HCT116 (cell line): ENCODE data around the gene TLCD3A. TPM values are rescaled to one million over a fixed set of nuclear protein-coding genes. Genes with fewer than 3 reads are reported as not detected.

Source experiments
- ATAC-seq: fragments of 200-7000 bp; cut with Tn5 transposase; 2 replicates; pipeline ENCODE4 v1.9.1; 2020; ENCODE audit warnings: mild to moderate bottlenecking, moderate library complexity
- BruUV-seq: library from RNA; stranded (reverse); fragments of 400-500 nt; replicated peaks from 2 replicates; lab custom pipeline; 2021; lab: Mats Ljungman, UMichigan
- CTCF ChIA-PET: fragments of 300-600 bp; sonication (Branson Sonifier 250); formaldehyde crosslinking; loops from one replicate; lab custom pipeline; 2021; ENCODE audit warnings: antibody characterized with exemption; lab: Charles Lee
- POLR2A ChIA-PET: fragments of 300-600, 350-600 bp; sonication (Branson Sonifier 250); formaldehyde crosslinking; loops from one replicate; lab custom pipeline; 2021; ENCODE audit warnings: antibody characterized with exemption; lab: Charles Lee
- RAD21 ChIA-PET, 2 experiments: fragments of 300-600 bp; sonication (Branson Sonifier 250); formaldehyde crosslinking; loops; one replicate each; lab custom pipeline; 2023; ENCODE audit warnings: low total read pairs in 2 of 2; ENCODE audit not compliant: uncharacterized antibody in 2 of 2, unreplicated experiment in 2 of 2, low non-redundant PET in 1 of 2; lab: Charles Lee
- DNase-seq: peaks from one replicate; pipeline ENCODE4 v3.0.0-alpha.2; 2010; ENCODE audit warnings: low read depth, low spot score
- H2AFZ ChIP-seq: fragments of 200-600 bp; shearing (Covaris generic), sonication (generic); 2 replicates; pipeline ENCODE4 v1.6.1; 2017; ENCODE audit warnings: low read depth, mixed run types, mixed read lengths, antibody characterized with exemption, low read length; ENCODE audit not compliant: poor library complexity, severe bottlenecking
- H3K27ac ChIP-seq: 2 replicates; pipeline ENCODE4 v1.5.1; 2012; ENCODE audit warnings: low read depth, low read length
- H3K27me3 ChIP-seq: fragments of 200-600 bp; sonication (generic); 2 replicates; pipeline ENCODE4 v1.6.1; 2016; ENCODE audit warnings: mixed run types, low read length, mixed read lengths; ENCODE audit not compliant: insufficient read depth
- H3K36me3 ChIP-seq, 2 experiments: fragments of 200-500 bp in 1 of 2; fragments of 200-600 bp in 1 of 2; sonication (Bioruptor generic) in 1 of 2; sonication (generic) in 1 of 2; 2 replicates each; pipeline versions ENCODE4 v1.5.1 to v1.6.1; 2014 to 2016; ENCODE audit warnings: low read length in 2 of 2, inconsistent platforms in 1 of 2, mixed read lengths in 1 of 2, mixed run types in 1 of 2; ENCODE audit not compliant: insufficient read depth in 2 of 2, control insufficient read depth in 1 of 2
- H3K4me1 ChIP-seq, 2 experiments: fragments of 200-600 bp in 1 of 2; sonication (generic) in 1 of 2; 2 replicates each; pipeline versions ENCODE4 v1.5.1 to v1.6.1; 2012 to 2017; ENCODE audit warnings: low read length in 2 of 2, inconsistent platforms in 1 of 2, mild to moderate bottlenecking in 1 of 2, mixed read lengths in 1 of 2, mixed run types in 1 of 2, moderate library complexity in 1 of 2; ENCODE audit not compliant: insufficient read depth in 2 of 2, control insufficient read depth in 1 of 2
- H3K4me2 ChIP-seq: fragments of 200-600 bp; sonication (generic); 2 replicates; pipeline ENCODE4 v1.6.1; 2017; ENCODE audit warnings: mixed run types, low read length, mixed read lengths
- H3K4me3 ChIP-seq, 2 experiments: fragments of 200-600 bp in 1 of 2; sonication (generic) in 1 of 2; replicated peaks in 1 of 2; 2 replicates each; pipeline ENCODE4 v1.5.1; 2011 to 2016; ENCODE audit warnings: low read length in 2 of 2, control low read depth in 1 of 2, low read depth in 1 of 2, mild to moderate bottlenecking in 1 of 2, mixed read lengths in 1 of 2, mixed run types in 1 of 2
- H3K79me2 ChIP-seq: fragments of 200-600 bp; sonication (generic); 2 replicates; pipeline ENCODE4 v1.6.1; 2017; ENCODE audit warnings: mild to moderate bottlenecking, mixed run types, low read length, moderate library complexity, mixed read lengths; ENCODE audit not compliant: insufficient read depth
- H3K9ac ChIP-seq: fragments of 200-600 bp; sonication (generic); 2 replicates; pipeline ENCODE4 v1.6.1; 2016; ENCODE audit warnings: low read length, mixed read lengths
- H3K9me2 ChIP-seq: fragments of 200-600 bp; sonication (generic), shearing (Covaris generic); 2 replicates; pipeline ENCODE4 v1.6.1; 2017; ENCODE audit warnings: mixed run types, mild to moderate bottlenecking, moderate library complexity; ENCODE audit not compliant: insufficient read depth
- H3K9me3 ChIP-seq, 2 experiments: fragments of 200-500 bp in 1 of 2; fragments of 200-600 bp in 1 of 2; sonication (Bioruptor generic) in 1 of 2; sonication (generic) in 1 of 2; 2 replicates each; pipeline ENCODE4 v1.6.1; 2014 to 2017; ENCODE audit warnings: low read length in 2 of 2, mixed read lengths in 2 of 2, inconsistent platforms in 1 of 2, low read depth in 1 of 2, mild to moderate bottlenecking in 1 of 2, mixed run types in 1 of 2, moderate library complexity in 1 of 2; ENCODE audit not compliant: control insufficient read depth in 1 of 2, insufficient read depth in 1 of 2
- H4K20me1 ChIP-seq: fragments of 200-600 bp; sonication (generic), shearing (Covaris generic); 2 replicates; pipeline ENCODE4 v1.6.1; 2017; ENCODE audit warnings: mixed run types, mild to moderate bottlenecking, moderate library complexity; ENCODE audit not compliant: insufficient read depth
- ATF3 ChIP-seq: IDR thresholded peaks from 2 replicates; pipeline ENCODE4 v1.6.1; 2012
- CBX3 ChIP-seq: IDR thresholded peaks from 2 replicates; pipeline ENCODE4 v1.6.1; 2012; ENCODE audit warnings: low read depth
- CEBPB ChIP-seq: IDR thresholded peaks from 2 replicates; pipeline ENCODE4 v1.6.1; 2012; ENCODE audit warnings: low read depth
- EZH2 ChIP-seq: fragments of 200-600 bp; sonication (generic); IDR thresholded peaks from 2 replicates; pipeline ENCODE4 v1.6.1; 2017; ENCODE audit warnings: antibody characterized with exemption, mixed run types
- FOSL1 ChIP-seq: IDR thresholded peaks from 2 replicates; pipeline ENCODE4 v1.6.1; 2012; ENCODE audit warnings: low read depth
- POLR2AphosphoS5 ChIP-seq: IDR thresholded peaks from 2 replicates; pipeline ENCODE4 v1.6.1; 2011; ENCODE audit warnings: mild to moderate bottlenecking, low read depth, low read length, moderate library complexity
- REST ChIP-seq: IDR thresholded peaks from 2 replicates; pipeline ENCODE4 v1.6.1; 2012; ENCODE audit warnings: low read depth
- SP1 ChIP-seq: IDR thresholded peaks from 2 replicates; pipeline ENCODE4 v1.6.1; 2012; ENCODE audit warnings: low read depth
- SRF ChIP-seq: IDR thresholded peaks from 2 replicates; pipeline ENCODE4 v1.6.1; 2012; ENCODE audit warnings: low read depth
- YY1 ChIP-seq: IDR thresholded peaks from 2 replicates; pipeline ENCODE4 v1.6.1; 2011; ENCODE audit warnings: low read length, low read depth, moderate library complexity, mild to moderate bottlenecking; ENCODE audit not compliant: insufficient replicate concordance; ENCODE audit errors: extremely low read depth
- ZFX ChIP-seq: fragments of 450-650 bp; IDR thresholded peaks from 2 replicates; pipeline ENCODE4 v1.6.1; 2017
- ZNF274 ChIP-seq: fragments of 200-500 bp; sonication (Bioruptor generic); IDR thresholded peaks from 2 replicates; pipeline ENCODE4 v1.6.1; 2014; ENCODE audit warnings: mild to moderate bottlenecking, low read depth, low read length, inconsistent platforms
- intact Hi-C: fragments of 100-400 bp; cut with micrococcal nuclease; formaldehyde crosslinking; loops from 2 replicates; pipeline ENCODE4 v1.10.0; 2022
- total RNA-seq: library from RNA; stranded (reverse); gene quantifications from one replicate; pipeline ENCODE4 v1.2.1, GENCODE V29; 2021; ENCODE audit not compliant: unreplicated experiment

Gene TLCD3A
- total RNA-seq, 1 experiment from 2014 or later = 26.0 TPM

- TF ChIP-seq ZNF274 (no peak), ATF3 (no peak), ZFX (no peak), YY1 (no peak), CBX3 (no peak), REST (no peak), FOSL1 (no peak)
Measured at GRCh38 chr17:742147-742793, 9.9 kb downstream of the TLCD3A start (continued).

- H3K79me2 ChIP-seq = peaks cover 95% of the 10 kb centered on the region
- TF ChIP-seq EZH2 (no peak), YY1 (no peak), SRF (no peak), ZFX (no peak), SP1 (no peak), CEBPB (no peak), POLR2AphosphoS5 (peak; percentile 23; the same call in 1 of the 2 replicates)
- H3K9me3 ChIP-seq = no peaks in the 10 kb centered on the region
- H3K36me3 ChIP-seq = peaks cover 61 to 84% of the 10 kb centered on the region in 2 experiments
- BruUV-seq = no TSS peak
- POLR2A ChIA-PET = no interaction called here
- no peaks in the 10 kb centered on the region for H3K4me1 ChIP-seq
- RAD21 ChIA-PET = no interaction called here
- no peak overlapping the region for H2AFZ ChIP-seq
- H4K20me1 ChIP-seq = peaks cover 14% of the 10 kb centered on the region; the same call in 1 of the 2 replicates
- no peak overlapping the region for H3K9ac ChIP-seq
- H3K27ac ChIP-seq = no peak overlapping the region
- H3K27me3 ChIP-seq = no peaks in the 10 kb centered on the region
- ATAC-seq = no peak
- DNase-seq = no peak
- intact Hi-C loops = no loop called here
- H3K4me3 ChIP-seq = no peak overlapping the region
- CTCF ChIA-PET = no interaction called here
- no peaks in the 10 kb centered on the region for H3K9me2 ChIP-seq
- no peak overlapping the region for H3K4me2 ChIP-seq
Measured at GRCh38 chr17:743139-743538, 10.7 kb downstream of the TLCD3A start.
